Liver (tissue), 3 donors: ENCODE results near the gene PCF11.

ENCODE experiments used
- EGR1 ChIP-seq, 2 donors: IDR thresholded peaks; 2 replicates each; pipeline ENCODE4 v1.6.1; 2016 to 2018; ENCODE audit warnings: antibody characterized with exemption in 2 of 2, low read depth in 2 of 2
- HNF4G ChIP-seq: IDR thresholded peaks from 2 replicates; pipeline ENCODE4 v1.6.1; 2016; ENCODE audit warnings: antibody characterized with exemption
- JUND ChIP-seq, 2 donors: IDR thresholded peaks; 2 replicates each; pipeline ENCODE4 v1.6.1; 2016; ENCODE audit warnings: antibody characterized with exemption in 2 of 2
- NR2F2 ChIP-seq: IDR thresholded peaks from 2 replicates; pipeline ENCODE4 v1.6.1; 2016; ENCODE audit warnings: antibody characterized with exemption
- RAD21 ChIP-seq, 2 donors: IDR thresholded peaks; 2 replicates each; pipeline ENCODE4 v1.6.1; 2016; ENCODE audit warnings: antibody characterized with exemption in 2 of 2, mild to moderate bottlenecking in 2 of 2
- SP1 ChIP-seq: IDR thresholded peaks from 2 replicates; pipeline ENCODE4 v1.6.1; 2018; ENCODE audit warnings: antibody characterized with exemption, mild to moderate bottlenecking
- TAF1 ChIP-seq: conservative IDR thresholded peaks from 2 replicates; pipeline ENCODE4 v1.6.1; 2016; ENCODE audit warnings: antibody characterized with exemption, mild to moderate bottlenecking
- YY1 ChIP-seq: IDR thresholded peaks from 2 replicates; pipeline ENCODE4 v1.6.1; 2016; ENCODE audit warnings: antibody characterized with exemption, mild to moderate bottlenecking
- TF ChIP-seq, protein P1 (sequence below): IDR thresholded peaks from 2 replicates; pipeline ENCODE4 v1.6.1; 2016; ENCODE audit warnings: antibody characterized with exemption
- TF ChIP-seq, protein P2 (sequence below): fragments of 150-350 bp; IDR thresholded peaks from 2 replicates; pipeline ENCODE4 v1.5.1; 2017; ENCODE audit warnings: improper control_type of control experiment, low read depth, low read length; ENCODE audit not compliant: missing input control
- TF ChIP-seq, protein P3 (sequence below): IDR thresholded peaks from 2 replicates; pipeline ENCODE4 v1.6.1; 2016; ENCODE audit warnings: antibody characterized with exemption
- TF ChIP-seq, protein P4 (sequence below): IDR thresholded peaks from 2 replicates; pipeline ENCODE4 v1.6.1; 2016; ENCODE audit warnings: antibody characterized with exemption, mild to moderate bottlenecking
- TF ChIP-seq, protein P5 (sequence below): IDR thresholded peaks from 2 replicates; pipeline ENCODE4 v1.6.1; 2016; ENCODE audit warnings: antibody characterized with exemption
- donor health status: healthy.
- donor health status: healthy.

DNA sequence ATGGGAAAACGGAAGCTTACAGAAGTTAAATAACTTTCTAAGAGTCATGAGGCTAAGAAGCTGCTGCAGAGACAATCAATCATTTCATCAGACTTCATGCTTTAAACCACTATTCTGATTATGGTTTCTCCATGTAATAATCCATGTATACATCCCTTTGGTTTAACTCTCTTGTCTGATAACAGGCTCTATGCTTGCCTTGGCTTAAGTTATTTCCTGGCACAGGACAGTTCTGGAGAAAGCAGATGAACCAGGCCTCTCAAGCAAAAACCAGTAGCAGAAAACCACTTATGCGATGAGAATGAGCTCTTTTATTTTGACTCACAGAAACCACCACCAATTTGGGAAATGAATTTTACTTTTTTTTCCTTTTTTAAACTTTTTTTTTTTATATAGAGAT lies 6.5 kb upstream of the PCF11 start:
- TF ChIP-seq, protein P1, sequence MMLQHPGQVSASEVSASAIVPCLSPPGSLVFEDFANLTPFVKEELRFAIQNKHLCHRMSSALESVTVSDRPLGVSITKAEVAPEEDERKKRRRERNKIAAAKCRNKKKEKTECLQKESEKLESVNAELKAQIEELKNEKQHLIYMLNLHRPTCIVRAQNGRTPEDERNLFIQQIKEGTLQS = no peak
- TF ChIP-seq RAD21 (IDR thresholded peaks at IDR 0.05) (no peak), TAF1 (no peak), JUND (IDR thresholded peaks at IDR 0.05) (no peak), SP1 (no peak), HNF4G (no peak), NR2F2 (no peak), EGR1 (IDR thresholded peaks at IDR 0.05; ENCODE audit: low read depth in 2 of 2) (no peak), YY1 (no peak)
- TF ChIP-seq, protein P2, sequence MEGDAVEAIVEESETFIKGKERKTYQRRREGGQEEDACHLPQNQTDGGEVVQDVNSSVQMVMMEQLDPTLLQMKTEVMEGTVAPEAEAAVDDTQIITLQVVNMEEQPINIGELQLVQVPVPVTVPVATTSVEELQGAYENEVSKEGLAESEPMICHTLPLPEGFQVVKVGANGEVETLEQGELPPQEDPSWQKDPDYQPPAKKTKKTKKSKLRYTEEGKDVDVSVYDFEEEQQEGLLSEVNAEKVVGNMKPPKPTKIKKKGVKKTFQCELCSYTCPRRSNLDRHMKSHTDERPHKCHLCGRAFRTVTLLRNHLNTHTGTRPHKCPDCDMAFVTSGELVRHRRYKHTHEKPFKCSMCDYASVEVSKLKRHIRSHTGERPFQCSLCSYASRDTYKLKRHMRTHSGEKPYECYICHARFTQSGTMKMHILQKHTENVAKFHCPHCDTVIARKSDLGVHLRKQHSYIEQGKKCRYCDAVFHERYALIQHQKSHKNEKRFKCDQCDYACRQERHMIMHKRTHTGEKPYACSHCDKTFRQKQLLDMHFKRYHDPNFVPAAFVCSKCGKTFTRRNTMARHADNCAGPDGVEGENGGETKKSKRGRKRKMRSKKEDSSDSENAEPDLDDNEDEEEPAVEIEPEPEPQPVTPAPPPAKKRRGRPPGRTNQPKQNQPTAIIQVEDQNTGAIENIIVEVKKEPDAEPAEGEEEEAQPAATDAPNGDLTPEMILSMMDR = no peak
- TF ChIP-seq, protein P3, sequence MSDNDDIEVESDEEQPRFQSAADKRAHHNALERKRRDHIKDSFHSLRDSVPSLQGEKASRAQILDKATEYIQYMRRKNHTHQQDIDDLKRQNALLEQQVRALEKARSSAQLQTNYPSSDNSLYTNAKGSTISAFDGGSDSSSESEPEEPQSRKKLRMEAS = no peak
- TF ChIP-seq, protein P4, sequence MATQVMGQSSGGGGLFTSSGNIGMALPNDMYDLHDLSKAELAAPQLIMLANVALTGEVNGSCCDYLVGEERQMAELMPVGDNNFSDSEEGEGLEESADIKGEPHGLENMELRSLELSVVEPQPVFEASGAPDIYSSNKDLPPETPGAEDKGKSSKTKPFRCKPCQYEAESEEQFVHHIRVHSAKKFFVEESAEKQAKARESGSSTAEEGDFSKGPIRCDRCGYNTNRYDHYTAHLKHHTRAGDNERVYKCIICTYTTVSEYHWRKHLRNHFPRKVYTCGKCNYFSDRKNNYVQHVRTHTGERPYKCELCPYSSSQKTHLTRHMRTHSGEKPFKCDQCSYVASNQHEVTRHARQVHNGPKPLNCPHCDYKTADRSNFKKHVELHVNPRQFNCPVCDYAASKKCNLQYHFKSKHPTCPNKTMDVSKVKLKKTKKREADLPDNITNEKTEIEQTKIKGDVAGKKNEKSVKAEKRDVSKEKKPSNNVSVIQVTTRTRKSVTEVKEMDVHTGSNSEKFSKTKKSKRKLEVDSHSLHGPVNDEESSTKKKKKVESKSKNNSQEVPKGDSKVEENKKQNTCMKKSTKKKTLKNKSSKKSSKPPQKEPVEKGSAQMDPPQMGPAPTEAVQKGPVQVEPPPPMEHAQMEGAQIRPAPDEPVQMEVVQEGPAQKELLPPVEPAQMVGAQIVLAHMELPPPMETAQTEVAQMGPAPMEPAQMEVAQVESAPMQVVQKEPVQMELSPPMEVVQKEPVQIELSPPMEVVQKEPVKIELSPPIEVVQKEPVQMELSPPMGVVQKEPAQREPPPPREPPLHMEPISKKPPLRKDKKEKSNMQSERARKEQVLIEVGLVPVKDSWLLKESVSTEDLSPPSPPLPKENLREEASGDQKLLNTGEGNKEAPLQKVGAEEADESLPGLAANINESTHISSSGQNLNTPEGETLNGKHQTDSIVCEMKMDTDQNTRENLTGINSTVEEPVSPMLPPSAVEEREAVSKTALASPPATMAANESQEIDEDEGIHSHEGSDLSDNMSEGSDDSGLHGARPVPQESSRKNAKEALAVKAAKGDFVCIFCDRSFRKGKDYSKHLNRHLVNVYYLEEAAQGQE = no peak
- TF ChIP-seq, protein P5, sequence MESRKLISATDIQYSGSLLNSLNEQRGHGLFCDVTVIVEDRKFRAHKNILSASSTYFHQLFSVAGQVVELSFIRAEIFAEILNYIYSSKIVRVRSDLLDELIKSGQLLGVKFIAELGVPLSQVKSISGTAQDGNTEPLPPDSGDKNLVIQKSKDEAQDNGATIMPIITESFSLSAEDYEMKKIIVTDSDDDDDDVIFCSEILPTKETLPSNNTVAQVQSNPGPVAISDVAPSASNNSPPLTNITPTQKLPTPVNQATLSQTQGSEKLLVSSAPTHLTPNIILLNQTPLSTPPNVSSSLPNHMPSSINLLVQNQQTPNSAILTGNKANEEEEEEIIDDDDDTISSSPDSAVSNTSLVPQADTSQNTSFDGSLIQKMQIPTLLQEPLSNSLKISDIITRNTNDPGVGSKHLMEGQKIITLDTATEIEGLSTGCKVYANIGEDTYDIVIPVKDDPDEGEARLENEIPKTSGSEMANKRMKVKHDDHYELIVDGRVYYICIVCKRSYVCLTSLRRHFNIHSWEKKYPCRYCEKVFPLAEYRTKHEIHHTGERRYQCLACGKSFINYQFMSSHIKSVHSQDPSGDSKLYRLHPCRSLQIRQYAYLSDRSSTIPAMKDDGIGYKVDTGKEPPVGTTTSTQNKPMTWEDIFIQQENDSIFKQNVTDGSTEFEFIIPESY = no peak
